K562 (cell line): ENCODE data around the gene PRRC2C. TPM values are rescaled to one million over a fixed set of nuclear protein-coding genes. Genes with fewer than 3 reads are reported as not detected.

Experiments
- ATAC-seq: fragments of 200-7000 bp; cut with Tn5 transposase; 3 replicates; pipeline ENCODE4 v1.9.1; 2020; ENCODE audit warnings: moderate library complexity
- BruUV-seq: library from RNA; stranded (reverse); fragments of 400-500 nt; replicated peaks from 2 replicates; lab custom pipeline; 2021; lab: Mats Ljungman, UMichigan
- CTCF ChIA-PET: fragments of 300-600 bp; formaldehyde crosslinking; extraction: SDS; loops from one replicate; lab custom pipeline; 2021; ENCODE audit warnings: low intra/inter-chr PET ratio; lab: Yijun Ruan, JAX
- POLR2A ChIA-PET: fragments of 300-600, 350-650 bp; sonication (Branson Sonifier 250); formaldehyde crosslinking; extraction: SDS; loops from one replicate; lab custom pipeline; 2021; ENCODE audit warnings: antibody characterized with exemption, inconsistent platforms; lab: Yijun Ruan, JAX
- DNase-seq, 4 experiments: peaks; one replicate each; pipeline versions ENCODE4 v3.0.0 to v3.0.0-alpha.2; 2011 to 2018; ENCODE audit warnings: low spot score in 3 of 4, mixed read lengths in 3 of 4; ENCODE audit errors: extremely low read depth in 1 of 4
- FAIRE-seq: peaks from 2 replicates; lab custom pipeline; 2011; peaks lifted over from hg19 to GRCh38; lab: Jason Lieb, UNC
- H2AFZ ChIP-seq: 2 replicates; pipeline ENCODE4 v1.6.0; 2011; ENCODE audit warnings: low read depth, low read length, control low read depth, inconsistent platforms
- H3K27ac ChIP-seq: fragments of 200-600 bp; 3 replicates; pipeline ENCODE4 v1.8.0; 2011; ENCODE audit warnings: low read depth, mild to moderate bottlenecking, control low read depth, inconsistent platforms, low read length, moderate library complexity, mixed read lengths; ENCODE audit errors: extremely low read depth
- H3K27me3 ChIP-seq, 2 experiments: fragments of 300-600 bp in 1 of 2; 2 replicates in 1 of 2; 3 replicates in 1 of 2; pipeline versions ENCODE4 v1.6.0 to v1.8.0; 2011; ENCODE audit warnings: inconsistent platforms in 2 of 2, low read length in 2 of 2, mild to moderate bottlenecking in 1 of 2, mixed read lengths in 1 of 2, moderate library complexity in 1 of 2; ENCODE audit not compliant: control insufficient read depth in 2 of 2, insufficient read depth in 2 of 2
- H3K36me3 ChIP-seq: fragments of 300-600 bp; 3 replicates; pipeline ENCODE4 v1.8.0; 2011; ENCODE audit warnings: mild to moderate bottlenecking, low read length, inconsistent platforms; ENCODE audit not compliant: control insufficient read depth, insufficient read depth
- H3K4me1 ChIP-seq, 2 experiments: fragments of 200-600 bp in 1 of 2; replicated peaks in 1 of 2; 2 replicates in 1 of 2; 3 replicates in 1 of 2; pipeline versions ENCODE4 v1.5.1 to v1.8.0; 2011; ENCODE audit warnings: inconsistent platforms in 2 of 2, low read length in 2 of 2, mild to moderate bottlenecking in 1 of 2, mixed read lengths in 1 of 2, moderate library complexity in 1 of 2; ENCODE audit not compliant: control insufficient read depth in 2 of 2, insufficient read depth in 2 of 2
- H3K4me2 ChIP-seq: 2 replicates; pipeline ENCODE4 v1.6.1; 2011; ENCODE audit warnings: low read length, control low read depth, inconsistent platforms, mixed read lengths; ENCODE audit not compliant: insufficient read depth
- H3K4me3 ChIP-seq: fragments of 200-600 bp; sonication (generic), shearing (Covaris generic); 2 replicates; pipeline ENCODE4 v1.5.1; 2016; ENCODE audit warnings: control low read depth, inconsistent platforms
- H3K79me2 ChIP-seq: fragments of 200-600 bp; 3 replicates; pipeline ENCODE4 v1.8.0; 2011; ENCODE audit warnings: low read length, inconsistent platforms; ENCODE audit not compliant: control insufficient read depth, insufficient read depth
- H3K9ac ChIP-seq, 2 experiments: 2 replicates each; pipeline versions ENCODE4 v1.6.0 to v1.6.1; 2011; ENCODE audit warnings: low read depth in 2 of 2, low read length in 2 of 2, control low read depth in 1 of 2, inconsistent platforms in 1 of 2, mild to moderate bottlenecking in 1 of 2, mixed read lengths in 1 of 2; ENCODE audit not compliant: insufficient read depth in 1 of 2
- H3K9me1 ChIP-seq: one replicate; pipeline ENCODE4 v1.6.0; 2011; ENCODE audit warnings: inconsistent platforms, mild to moderate bottlenecking, low read length, moderate library complexity; ENCODE audit not compliant: control insufficient read depth, insufficient read depth
- H3K9me3 ChIP-seq: replicated peaks from 2 replicates; pipeline ENCODE4 v1.5.1; 2011; ENCODE audit warnings: low read depth, low read length, inconsistent platforms; ENCODE audit not compliant: control insufficient read depth, insufficient read depth
- H4K20me1 ChIP-seq: replicated peaks from 2 replicates; pipeline ENCODE4 v1.6.1; 2011; ENCODE audit warnings: low read length, inconsistent platforms, mixed read lengths; ENCODE audit not compliant: control insufficient read depth, insufficient read depth
- ARID2 ChIP-seq: fragments of 450-650 bp; IDR thresholded peaks from 2 replicates; pipeline ENCODE4 v1.6.1; 2017; ENCODE audit warnings: antibody characterized with exemption, mild to moderate bottlenecking
- ARID3A ChIP-seq: IDR thresholded peaks from 2 replicates; pipeline ENCODE4 v1.6.1; 2012; ENCODE audit warnings: low read depth, low read length, improper control_type of control experiment, borderline replicate concordance
- BACH1 ChIP-seq: fragments of 200-800 bp; sonication (Bioruptor generic); IDR thresholded peaks from 2 replicates; pipeline ENCODE4 v1.6.1; 2016; ENCODE audit warnings: missing genetic modification characterization, missing compliant biosample characterization
- PPARD ChIP-seq: fragments of 250-450 bp; sonication (Bioruptor Pico); IDR thresholded peaks from 2 replicates; pipeline ENCODE4 v1.8.0; 2022; ENCODE audit warnings: inconsistent platforms, mild to moderate bottlenecking, moderate library complexity
- RBM17 ChIP-seq: fragments of 200-400 bp; formaldehyde crosslinking; IDR thresholded peaks from 2 replicates; pipeline ENCODE4 v1.6.1; 2017; ENCODE audit warnings: low read depth, mild to moderate bottlenecking, low read length, borderline replicate concordance
- RREB1 ChIP-seq: fragments of 250-450 bp; sonication (Bioruptor Pico); IDR thresholded peaks from 2 replicates; pipeline ENCODE4 v1.4.0; 2020
- SRSF7 ChIP-seq: fragments of 200-400 bp; formaldehyde crosslinking; optimal IDR thresholded peaks from 2 replicates; pipeline ENCODE3; 2017; ENCODE audit warnings: mild to moderate bottlenecking, low read depth, low read length
- TAF1 ChIP-seq: IDR thresholded peaks from 2 replicates; pipeline ENCODE4 v1.6.1; 2011; ENCODE audit warnings: mild to moderate bottlenecking, low read length, moderate library complexity; ENCODE audit not compliant: insufficient read depth, control insufficient read depth, severe bottlenecking; ENCODE audit errors: extremely low read depth
- ZNF24 ChIP-seq: fragments of 450-650 bp; IDR thresholded peaks from 2 replicates; pipeline ENCODE4 v1.6.1; 2016
- ZNF512 ChIP-seq: IDR thresholded peaks from 2 replicates; pipeline ENCODE4 v1.6.1; 2016; ENCODE audit warnings: missing genetic modification characterization, missing compliant biosample characterization
- WGBS: fragments of 100-300 bp; shearing (Covaris generic); methylation state at CpG from one replicate; pipeline ENCODE4 v1.1.6; 2016; ENCODE audit warnings: low coverage, mixed read lengths; ENCODE audit not compliant: insufficient coverage; ENCODE audit errors: missing lambda C conversion rate; 5-methylcytosine and 5-hydroxymethylcytosine counted together
- in situ Hi-C: fragments of 300-500 bp; cut with MboI; formaldehyde crosslinking; loops from 4 replicates; pipeline ENCODE4 v1.15.0; 2018; ENCODE audit warnings: inconsistent platforms, mixed read lengths
- intact Hi-C: fragments of 100-400 bp; cut with micrococcal nuclease; formaldehyde crosslinking; loops from 2 replicates; pipeline ENCODE4 v1.14.2; 2022
- polyA plus RNA-seq, 8 experiments: library from polyadenylated mRNA; depleted of rRNA in 4 of 8; stranded (reverse) in 5 of 8; unstranded in 3 of 8; fragments of >200 nt; fragmentation: Nextera tagmentation in 2 of 8; fragmentation: Illumina TruSeq in 1 of 8; extraction: Ambion mirVana in 2 of 8; extraction: Trizol in 1 of 8; gene quantifications; 2 replicates each; pipeline versions ENCODE4 v1.2.1 to v1.2.3, GENCODE V29; 2011 to 2014; ENCODE audit warnings: inconsistent platforms in 1 of 8, missing spikeins in 1 of 8
- total RNA-seq, 7 experiments: library from RNA; depleted of rRNA in 6 of 7; stranded (reverse); fragments of >200 nt in 6 of 7; fragmentation: Illumina TruSeq in 2 of 7; extraction: Trizol in 2 of 7; gene quantifications; 2 replicates each; pipeline versions ENCODE4 v1.2.1 to v1.2.3, GENCODE V29; 2011 to 2021; ENCODE audit warnings: low replicate concordance in 1 of 7

Gene PRRC2C
- total and polyA plus RNA-seq, 9 of the 15 experiments (the other 6 are each of a cell fraction or from before 2014, with no cell fraction given) = 61.9 to 237 (median 105) TPM

GRCh38 chr1:171563675-171564074, 78.3 kb downstream of the PRRC2C start:
- Histone ChIP-seq H3K27ac (no peak overlapping the region), H3K27me3 (no peaks in the 10 kb centered on the region), H3K36me3 (peaks cover 99% of the 10 kb centered on the region), H3K9me1 (no peaks in the 10 kb centered on the region), H3K4me3 (no peak overlapping the region), H3K4me2 (no peak overlapping the region), H3K9me3 (no peaks in the 10 kb centered on the region), H3K9ac (no peak overlapping the region), H3K79me2 (no peaks in the 10 kb centered on the region), H2AFZ (no peak overlapping the region), H4K20me1 (no peaks in the 10 kb centered on the region)
- CTCF ChIA-PET = no interaction called here
- DNase-seq = no peak
- POLR2A ChIA-PET = no interaction called here
- BruUV-seq = no TSS peak
- intact Hi-C loops = no loop called here
- no peak for ATAC-seq
- FAIRE-seq = no peak
- WGBS = 97% methylated on average over 1 of the region's 1 CpG
- TF ChIP-seq ARID2 = no peak
- TF ChIP-seq ARID3A = no peak
- TF ChIP-seq SRSF7 = no peak
- TF ChIP-seq PPARD = no peak
- TF ChIP-seq BACH1 (tag) = no peak
- TF ChIP-seq ZNF24 = no peak
- no peak for TF ChIP-seq RREB1 (CRISPR knock-in tag)
- TF ChIP-seq TAF1 = no peak
- TF ChIP-seq RBM17 = no peak
- no peak for TF ChIP-seq ZNF512 (tag)
- TF ChIP-seq, all 486 proteins: peak for 0
- in situ Hi-C loops = no loop called here
- H3K4me1 ChIP-seq = no peaks in the 10 kb centered on the region
